Activated T-helper 1 cell treated with Interleukin-2 at 50 U/mL for 16 hours (primary cell): ENCODE results near the gene RPSA.
"Not testable (repeated sequence)": the region's sequence is repeated elsewhere in the genome, so short reads cannot be mapped to it uniquely, and the experiment has no call there.

Source experiments
- DNase-seq: peaks from one replicate; pipeline ENCODE4 v3.0.0-alpha.2; 2020; ENCODE audit warnings: low read depth

RPSA gene

GRCh38 chr3:39388741-39389248 lies 17.7 kb upstream of the RPSA start:
- DNase-seq = no peak

- DNase-seq = no peak
Measured at GRCh38 chr3:39390181-39390580, 16.3 kb upstream of the RPSA start.

DNA sequence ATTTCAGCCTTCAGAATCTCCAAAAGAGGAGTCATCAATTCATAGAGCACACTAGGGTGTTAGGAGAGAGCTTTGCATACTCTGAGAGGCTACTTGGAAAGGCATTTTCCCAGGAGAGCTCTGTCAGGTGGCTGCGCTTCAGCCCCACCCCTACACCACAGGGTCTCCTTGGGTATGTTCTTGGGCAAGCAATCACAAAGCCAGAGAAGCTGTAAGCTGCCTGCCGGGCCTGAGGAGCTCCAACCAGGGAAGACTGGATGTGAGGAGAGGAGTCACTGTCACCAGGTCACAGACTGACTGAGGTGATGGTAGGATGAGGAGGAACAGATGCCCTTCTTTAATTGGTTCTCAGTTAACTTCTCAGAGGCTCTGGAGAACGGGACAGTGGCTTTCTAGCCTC lies 9.8 kb upstream of the RPSA start:
- no peak for DNase-seq

DNA sequence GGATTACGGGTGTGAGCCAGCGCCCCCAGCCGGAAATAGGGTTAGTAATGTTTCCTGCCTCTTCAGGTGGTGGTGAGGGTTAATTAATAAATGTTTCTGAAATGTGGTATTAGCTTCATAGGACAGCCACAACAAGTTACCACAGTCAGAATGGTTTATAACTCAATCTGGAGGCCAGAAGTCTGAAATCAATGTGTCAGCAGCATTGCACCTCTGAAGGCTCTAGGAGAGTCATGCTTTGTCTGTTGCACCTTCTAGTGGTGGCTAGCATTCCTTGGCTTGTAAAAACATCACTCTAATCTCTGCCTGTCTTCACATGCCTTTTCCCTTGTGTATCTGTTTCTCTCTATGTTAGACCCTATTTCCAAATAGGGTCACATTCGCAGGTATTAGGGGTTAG lies 7.8 kb upstream of the RPSA start:
- no peak for DNase-seq

DNA sequence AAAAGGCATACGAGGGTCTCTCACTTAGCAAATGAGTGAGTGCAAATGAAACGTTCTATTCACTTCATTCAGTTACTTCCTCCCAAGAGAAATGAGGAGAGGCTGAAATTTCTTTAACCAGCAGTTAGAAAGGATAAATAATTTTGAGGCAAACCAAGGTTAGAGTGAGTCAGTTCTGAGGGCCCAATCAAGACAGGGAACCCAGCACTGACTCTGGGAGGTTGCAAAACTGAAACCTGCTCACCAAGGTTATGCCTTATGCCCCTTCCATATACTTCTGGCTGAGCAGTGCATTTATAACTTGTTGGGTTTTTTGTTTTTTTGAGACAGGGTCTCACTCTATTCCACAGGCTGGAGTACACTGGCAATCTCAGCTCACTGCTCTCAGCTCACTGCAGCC lies 4.5 kb upstream of the RPSA start:
- DNase-seq = no peak

- DNase-seq = no peak
Measured at GRCh38 chr3:39404943-39405686, 1.4 kb upstream of the RPSA start.

GRCh38 chr3:39405687-39406367 lies 693 bp upstream of the RPSA start:
- DNase-seq = no peak

GRCh38 chr3:39407259-39407629 lies 724 bp downstream of the RPSA start:
- DNase-seq = no peak

GRCh38 chr3:39407773-39408492 lies 1.4 kb downstream of the RPSA start:
- DNase-seq = no peak

GRCh38 chr3:39408493-39409372 lies 2.2 kb downstream of the RPSA start:
- DNase-seq = no peak

DNA sequence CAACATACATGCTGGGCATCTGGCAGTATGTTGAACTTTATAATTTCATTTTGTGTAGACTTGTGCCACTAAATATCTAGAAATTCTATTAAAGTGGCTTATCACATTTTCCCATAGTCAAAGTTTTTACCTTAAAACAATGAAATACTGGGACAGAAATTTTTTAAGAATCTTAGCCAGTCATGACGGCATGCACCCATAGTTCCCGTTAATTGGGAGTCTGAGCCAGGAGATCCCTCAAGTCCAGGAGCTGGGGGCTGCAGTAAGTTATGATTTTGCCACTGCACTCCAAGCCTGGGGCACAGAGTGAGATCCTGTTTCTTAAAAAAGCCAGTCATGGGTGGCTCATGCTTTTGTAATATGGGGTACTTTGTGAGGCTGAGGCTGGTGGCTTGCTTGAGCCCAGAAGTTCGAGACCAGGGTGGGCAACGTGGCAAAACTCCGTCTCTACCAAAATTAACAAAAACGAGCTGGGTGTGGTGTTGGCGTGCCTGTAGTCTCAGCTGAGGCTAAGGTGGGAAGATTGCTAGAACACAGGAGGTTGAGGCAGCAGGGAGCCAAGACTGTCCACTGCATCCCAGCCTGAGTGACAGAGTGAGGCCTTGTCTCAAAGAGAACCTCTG lies 3.1 kb downstream of the RPSA start:
- DNase-seq = no peak

DNA sequence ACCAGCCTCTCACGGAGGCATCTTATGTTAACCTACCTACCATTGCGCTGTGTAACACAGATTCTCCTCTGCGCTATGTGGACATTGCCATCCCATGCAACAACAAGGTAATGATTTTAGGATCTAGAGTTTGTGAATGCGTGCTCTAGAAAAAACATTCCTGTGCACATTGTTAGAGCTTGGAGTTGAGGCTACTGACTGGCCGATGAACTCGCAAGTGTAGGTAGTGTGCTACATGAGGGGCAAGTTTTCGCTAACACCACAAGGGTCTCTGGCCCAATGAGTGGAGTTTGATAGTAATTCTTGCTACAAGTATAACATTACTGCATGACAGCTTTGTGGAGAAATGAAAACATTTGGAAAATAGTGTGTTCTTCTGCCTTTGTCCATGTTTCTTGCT lies 4.4 kb downstream of the RPSA start:
- DNase-seq = no peak

DNA sequence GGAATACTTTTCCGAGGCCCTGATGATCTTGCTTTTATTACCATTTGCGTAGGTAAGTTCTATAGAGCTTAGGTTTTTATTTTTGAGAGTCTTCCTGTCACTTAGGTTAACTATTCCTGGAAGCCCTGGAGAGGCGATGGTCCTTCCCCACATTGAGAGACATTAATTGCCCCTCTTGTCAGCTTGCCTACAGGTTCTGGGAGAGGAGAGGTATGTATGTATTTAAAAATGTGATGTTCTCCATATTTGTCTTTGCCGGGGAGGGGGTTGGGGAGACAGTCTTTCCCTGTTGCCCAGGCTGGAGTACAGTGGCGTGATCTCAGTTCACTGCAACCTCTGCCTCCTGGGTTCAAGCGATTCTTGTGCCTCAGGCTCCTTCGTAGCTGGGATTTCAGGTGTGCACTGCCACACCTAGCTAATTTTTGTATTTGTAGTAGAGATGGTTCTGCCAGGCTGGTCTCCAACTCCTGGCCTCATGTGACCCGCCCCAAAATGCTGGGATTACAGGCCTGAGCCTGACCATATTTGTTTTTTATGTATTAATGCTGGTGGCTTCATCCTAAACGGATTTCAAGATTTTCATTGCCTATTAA lies 6.2 kb downstream of the RPSA start:
- DNase-seq = no peak

GRCh38 chr3:39413691-39414420 lies 7.3 kb downstream of the RPSA start:
- no peak for DNase-seq

- no peak for DNase-seq
Measured at GRCh38 chr3:39414421-39414907, 7.9 kb downstream of the RPSA start.

DNA sequence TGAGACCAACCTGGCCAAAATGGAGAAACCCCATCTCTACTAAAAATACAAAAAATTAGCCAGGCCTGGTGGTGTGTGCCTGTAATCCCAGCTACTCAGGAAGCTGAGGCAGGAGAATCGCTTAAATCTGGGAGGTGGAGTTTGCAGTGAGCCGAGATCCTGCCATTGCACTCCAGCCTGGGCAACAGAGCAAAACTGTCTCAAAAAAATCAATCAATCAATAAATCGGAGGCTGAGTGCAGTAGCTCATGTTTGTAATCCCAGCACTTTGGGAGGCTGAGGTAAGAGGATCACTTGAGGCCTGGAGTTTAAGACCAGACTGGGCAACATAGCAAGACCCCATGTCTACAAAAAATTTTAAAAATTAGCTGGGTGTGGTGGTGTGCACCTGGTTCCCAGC lies 8.8 kb downstream of the RPSA start:
- not testable (repeated sequence) for DNase-seq

GRCh38 chr3:39415983-39416382 lies 9.5 kb downstream of the RPSA start:
- no peak for DNase-seq

DNA sequence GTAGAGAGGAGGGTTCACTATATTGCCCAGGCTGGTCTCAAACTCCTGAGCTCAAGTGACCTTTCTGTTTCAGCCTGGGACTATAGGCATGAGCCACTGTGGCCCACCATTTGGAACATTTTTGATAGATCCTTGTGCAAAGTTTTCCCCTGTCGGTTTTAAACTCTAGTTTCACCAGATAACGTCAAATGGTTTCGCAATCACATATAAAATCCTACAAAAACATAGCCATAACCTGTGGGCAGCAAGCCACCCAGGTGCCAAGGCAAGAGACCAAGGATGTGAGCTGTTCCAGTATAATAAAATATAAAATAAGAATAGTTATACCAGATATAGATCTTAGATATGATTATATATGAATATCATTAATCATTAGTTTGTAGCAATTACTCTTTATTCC lies 10.5 kb downstream of the RPSA start:
- DNase-seq = not testable (repeated sequence)

DNA sequence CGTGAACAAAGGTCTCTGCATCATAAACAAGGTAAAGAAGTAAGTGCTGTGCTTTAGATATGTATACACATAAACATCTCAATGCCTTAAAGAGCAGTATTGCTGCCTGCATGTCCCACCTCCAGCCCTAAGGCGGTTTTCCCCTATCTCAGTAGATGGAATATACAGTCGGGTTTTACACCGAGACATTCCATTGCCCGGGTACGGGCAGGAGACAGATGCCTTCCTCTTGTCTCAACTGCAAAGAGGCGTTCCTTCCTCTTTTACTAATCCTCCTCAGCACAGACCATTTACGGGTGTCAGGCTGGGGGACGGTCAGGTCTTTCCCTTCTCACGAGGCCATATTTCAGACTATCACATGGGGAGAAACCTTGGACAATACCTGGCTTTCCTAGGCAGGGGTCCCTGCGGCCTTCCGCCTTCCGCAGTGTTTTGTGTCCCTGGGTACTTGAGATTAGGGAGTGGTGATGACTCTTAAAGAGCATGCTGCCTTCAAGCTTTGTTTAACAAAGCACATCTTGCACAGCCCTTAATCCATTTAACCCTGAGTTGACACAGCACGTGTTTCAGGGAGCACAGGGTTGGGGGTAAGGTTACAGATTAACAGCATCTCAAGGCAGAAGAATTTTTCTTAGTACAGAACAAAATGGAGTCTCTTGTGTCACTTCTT lies 12.2 kb downstream of the RPSA start:
- not testable (repeated sequence) for DNase-seq
